ENCODE results near the gene TXNDC2.

The TXNDC2 gene

DNA sequence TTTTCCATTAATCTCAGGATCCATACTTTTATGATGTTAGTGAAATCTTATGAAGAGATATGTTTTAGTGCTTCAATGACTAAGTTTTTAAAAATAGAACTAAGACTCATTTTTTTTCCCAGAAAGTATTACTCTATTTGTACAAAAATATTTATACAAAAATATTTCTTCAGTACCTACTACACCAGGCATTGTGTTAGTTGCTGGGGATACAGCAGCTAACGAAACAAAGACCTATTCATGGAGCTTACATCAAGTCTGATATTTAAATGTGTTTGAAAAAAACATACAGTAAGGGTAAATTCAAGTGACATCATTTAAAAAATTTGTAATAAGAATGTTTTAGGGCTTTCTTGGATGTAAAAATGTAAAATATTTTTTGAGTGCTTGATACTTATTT is 39.6 kb downstream of the TXNDC2 start:
- no peak overlapping the region for H3K9ac ChIP-seq (ENCODE audit: low read depth, low read length, poor library complexity)
- no peak overlapping the region for H2BK5ac ChIP-seq (ENCODE audit: low read length)
- peaks cover 0 to 10% of the 10 kb centered on the region in 2 donors for H3K36me3 ChIP-seq (replicated peaks in 1 of 2; ENCODE audit: control insufficient read depth in 2 of 2, insufficient read depth in 2 of 2, low read length in 2 of 2)
- H3K18ac ChIP-seq (ENCODE audit: low read length): no peak overlapping the region
- no peak overlapping the region for H2BK120ac ChIP-seq (ENCODE audit: low read depth, low read length)
- no peak overlapping the region for H3K4me2 ChIP-seq (ENCODE audit: insufficient read depth, low read length, poor library complexity, severe bottlenecking)
- H3K27me3 ChIP-seq (ENCODE audit: control insufficient read depth in 3 of 3, insufficient read depth in 3 of 3, low read depth in 1 of 3, low read length in 3 of 3): no peaks in the 10 kb centered on the region
- no CpG with 5 or more reads among the region's 1 CpG for WGBS, 2 donors (ENCODE audit: extremely low coverage in 2 of 2, insufficient read length in 2 of 2, insufficient replicate concordance in 1 of 2)
- no peaks in the 10 kb centered on the region for H3K79me1 ChIP-seq (ENCODE audit: low read depth, low read length)
- H4K91ac ChIP-seq (ENCODE audit: low read depth, low read length, poor library complexity): no peak overlapping the region
- no peak overlapping the region for H3K14ac ChIP-seq (ENCODE audit: low read length)
- H3K4me1 ChIP-seq (ENCODE audit: control insufficient read depth in 2 of 2, insufficient read depth in 1 of 2, low read depth in 1 of 2, low read length in 2 of 2): peaks cover 3 to 9% of the 10 kb centered on the region in 2 donors
- no peak overlapping the region for H3K4me3 ChIP-seq (ENCODE audit: low read length in 2 of 2)
- no peak overlapping the region for H3K23ac ChIP-seq (ENCODE audit: low read depth, low read length, poor library complexity)
- no peak overlapping the region for H2AFZ ChIP-seq (ENCODE audit: low read length)
- no peak overlapping the region for H2BK15ac ChIP-seq (ENCODE audit: low read length)
- H2AK5ac ChIP-seq (ENCODE audit: low read depth, low read length): no peak overlapping the region
- H3K27ac ChIP-seq (replicated peaks; ENCODE audit: low read length): no peak overlapping the region
- no peaks in the 10 kb centered on the region for H3K9me3 ChIP-seq (replicated peaks in 1 of 2; ENCODE audit: control insufficient read depth in 2 of 2, insufficient read depth in 1 of 2, low read depth in 1 of 2, low read length in 2 of 2)
- DNase-seq (ENCODE audit: low spot score): no peak
- H2BK12ac ChIP-seq (ENCODE audit: low read length): no peak overlapping the region
- H4K8ac ChIP-seq (ENCODE audit: low read depth, low read length): no peak overlapping the region
- H3K4ac ChIP-seq (ENCODE audit: low read length): no peak overlapping the region

DNA sequence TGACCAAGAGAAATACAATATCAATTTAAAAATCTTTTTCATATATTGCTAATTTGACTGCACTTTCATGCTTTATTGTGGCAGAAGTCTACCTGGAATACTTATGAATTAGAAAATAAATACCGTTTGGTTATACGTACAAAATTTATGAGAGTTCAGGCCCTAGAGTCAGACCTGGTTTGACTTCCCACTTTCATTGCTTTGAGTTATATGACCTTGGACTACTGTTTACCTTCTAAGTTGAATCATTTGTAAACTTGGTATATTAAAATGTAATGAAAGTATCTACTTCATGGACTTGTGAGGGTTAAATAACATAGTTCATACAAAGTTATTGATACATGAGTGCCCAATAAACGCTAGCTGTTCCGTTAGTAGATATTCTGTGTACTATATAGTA is 40.0 kb downstream of the TXNDC2 start:
- no peak overlapping the region for H3K4me2 ChIP-seq (ENCODE audit: insufficient read depth, low read length, poor library complexity, severe bottlenecking)
- no peak overlapping the region for H3K23ac ChIP-seq (ENCODE audit: low read depth, low read length, poor library complexity)
- no peak overlapping the region for H3K4ac ChIP-seq (ENCODE audit: low read length)
- peaks cover 3 to 9% of the 10 kb centered on the region in 2 donors for H3K4me1 ChIP-seq (ENCODE audit: control insufficient read depth in 2 of 2, insufficient read depth in 1 of 2, low read depth in 1 of 2, low read length in 2 of 2)
- peaks cover 0 to 10% of the 10 kb centered on the region in 2 donors for H3K36me3 ChIP-seq (replicated peaks in 1 of 2; ENCODE audit: control insufficient read depth in 2 of 2, insufficient read depth in 2 of 2, low read length in 2 of 2)
- no peak overlapping the region for H2AFZ ChIP-seq (ENCODE audit: low read length)
- no peak overlapping the region for H2BK12ac ChIP-seq (ENCODE audit: low read length)
- no peak overlapping the region for H2BK15ac ChIP-seq (ENCODE audit: low read length)
- no peaks in the 10 kb centered on the region for H3K9me3 ChIP-seq (replicated peaks in 1 of 2; ENCODE audit: control insufficient read depth in 2 of 2, insufficient read depth in 1 of 2, low read depth in 1 of 2, low read length in 2 of 2)
- H2BK5ac ChIP-seq (ENCODE audit: low read length): no peak overlapping the region
- H3K27me3 ChIP-seq (ENCODE audit: control insufficient read depth in 3 of 3, insufficient read depth in 3 of 3, low read depth in 1 of 3, low read length in 3 of 3): no peaks in the 10 kb centered on the region
- no peak overlapping the region for H4K91ac ChIP-seq (ENCODE audit: low read depth, low read length, poor library complexity)
- H3K27ac ChIP-seq (replicated peaks; ENCODE audit: low read length): no peak overlapping the region
- H3K79me1 ChIP-seq (ENCODE audit: low read depth, low read length): no peaks in the 10 kb centered on the region
- no peak overlapping the region for H3K18ac ChIP-seq (ENCODE audit: low read length)
- no peak for DNase-seq (ENCODE audit: low spot score)
- H2BK120ac ChIP-seq (ENCODE audit: low read depth, low read length): no peak overlapping the region
- no peak overlapping the region for H3K4me3 ChIP-seq (ENCODE audit: low read length in 2 of 2)
- WGBS, 2 donors (ENCODE audit: extremely low coverage in 2 of 2, insufficient read length in 2 of 2, insufficient replicate concordance in 1 of 2): no CpG with 5 or more reads among the region's 4 CpGs
- no peak overlapping the region for H2AK5ac ChIP-seq (ENCODE audit: low read depth, low read length)
- no peak overlapping the region for H4K8ac ChIP-seq (ENCODE audit: low read depth, low read length)
- no peak overlapping the region for H3K14ac ChIP-seq (ENCODE audit: low read length)
- H3K9ac ChIP-seq (ENCODE audit: low read depth, low read length, poor library complexity): no peak overlapping the region

DNA sequence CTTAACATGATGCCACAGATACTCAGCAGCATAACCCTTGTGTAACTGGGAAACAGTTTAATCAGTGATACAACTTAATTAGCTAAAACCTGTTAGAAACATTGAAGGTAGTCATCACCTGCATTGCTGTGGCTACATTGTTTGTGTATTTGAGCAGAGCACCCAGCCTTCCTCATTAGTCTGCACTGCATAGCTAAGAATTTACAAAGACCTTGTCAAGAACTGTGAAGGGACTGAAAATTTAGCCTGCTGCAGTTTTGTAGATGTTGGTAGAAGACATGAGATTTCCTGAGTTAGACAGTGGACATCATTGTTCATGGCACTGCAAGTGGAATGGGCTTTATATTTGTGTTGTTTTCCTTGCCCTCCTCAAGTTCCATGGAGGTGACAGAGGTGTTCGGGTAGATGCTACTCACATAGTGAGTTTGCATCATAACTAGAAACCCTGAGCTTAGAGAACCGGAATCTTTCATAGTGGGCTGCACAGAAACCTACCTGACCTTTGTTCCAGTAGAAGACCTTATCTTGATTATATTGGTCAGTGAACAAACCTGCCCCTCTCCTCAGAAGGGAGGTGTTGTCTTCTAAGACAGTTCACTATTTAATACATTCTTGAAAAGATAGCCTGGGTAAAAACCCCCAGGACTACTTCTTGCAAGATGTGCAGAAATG is 40.6 kb downstream of the TXNDC2 start:
- Histone ChIP-seq H3K4ac (ENCODE audit: low read length) (no peak overlapping the region), H3K14ac (ENCODE audit: low read length) (no peak overlapping the region), H3K23ac (ENCODE audit: low read depth, low read length, poor library complexity) (no peak overlapping the region), H3K27me3 (ENCODE audit: control insufficient read depth in 3 of 3, insufficient read depth in 3 of 3, low read depth in 1 of 3, low read length in 3 of 3) (no peaks in the 10 kb centered on the region), H4K91ac (ENCODE audit: low read depth, low read length, poor library complexity) (no peak overlapping the region), H3K9ac (ENCODE audit: low read depth, low read length, poor library complexity) (no peak overlapping the region), H2BK15ac (ENCODE audit: low read length) (no peak overlapping the region), H3K18ac (ENCODE audit: low read length) (no peak overlapping the region), H2BK5ac (ENCODE audit: low read length) (no peak overlapping the region), H3K27ac (replicated peaks; ENCODE audit: low read length) (no peak overlapping the region), H3K4me2 (ENCODE audit: insufficient read depth, low read length, poor library complexity, severe bottlenecking) (no peak overlapping the region), H2AFZ (ENCODE audit: low read length) (no peak overlapping the region), H2AK5ac (ENCODE audit: low read depth, low read length) (no peak overlapping the region), H2BK120ac (ENCODE audit: low read depth, low read length) (no peak overlapping the region), H3K4me3 (ENCODE audit: low read length in 2 of 2) (no peak overlapping the region), H4K8ac (ENCODE audit: low read depth, low read length) (no peak overlapping the region), H3K79me1 (ENCODE audit: low read depth, low read length) (no peaks in the 10 kb centered on the region), H3K36me3 (replicated peaks in 1 of 2; ENCODE audit: control insufficient read depth in 2 of 2, insufficient read depth in 2 of 2, low read length in 2 of 2) (peaks cover 0 to 10% of the 10 kb centered on the region in 2 donors), H3K9me3 (replicated peaks in 1 of 2; ENCODE audit: control insufficient read depth in 2 of 2, insufficient read depth in 1 of 2, low read depth in 1 of 2, low read length in 2 of 2) (no peaks in the 10 kb centered on the region), H3K4me1 (ENCODE audit: control insufficient read depth in 2 of 2, insufficient read depth in 1 of 2, low read depth in 1 of 2, low read length in 2 of 2) (peaks cover 3 to 9% of the 10 kb centered on the region in 2 donors), H2BK12ac (ENCODE audit: low read length) (no peak overlapping the region)
- no CpG with 5 or more reads among the region's 2 CpGs for WGBS, 2 donors (ENCODE audit: extremely low coverage in 2 of 2, insufficient read length in 2 of 2, insufficient replicate concordance in 1 of 2)
- DNase-seq (ENCODE audit: low spot score): no peak

DNA sequence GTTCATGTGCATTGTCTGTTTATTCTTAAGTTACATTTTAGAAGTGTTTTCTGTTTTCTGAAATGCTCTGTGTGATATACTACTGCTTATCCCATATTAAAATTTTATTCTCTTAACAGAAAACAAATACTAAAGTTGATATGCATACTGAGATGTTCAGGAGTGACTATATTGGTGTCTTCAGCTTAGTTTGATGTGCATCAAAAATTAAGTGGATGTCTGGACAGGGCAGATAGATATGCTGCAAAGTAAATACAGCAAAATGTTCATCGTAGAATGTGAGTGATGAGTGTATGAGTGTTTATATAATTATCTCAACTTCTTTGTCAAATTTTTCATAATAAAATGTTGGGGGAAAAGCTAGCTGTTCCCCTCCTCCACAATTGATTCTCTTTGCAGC is 41.2 kb downstream of the TXNDC2 start:
- no peak overlapping the region for H3K9ac ChIP-seq (ENCODE audit: low read depth, low read length, poor library complexity)
- no peak overlapping the region for H2AK5ac ChIP-seq (ENCODE audit: low read depth, low read length)
- H3K4me3 ChIP-seq (ENCODE audit: low read length in 2 of 2): no peak overlapping the region
- H3K4me1 ChIP-seq (ENCODE audit: control insufficient read depth in 2 of 2, insufficient read depth in 1 of 2, low read depth in 1 of 2, low read length in 2 of 2): peaks cover 3 to 9% of the 10 kb centered on the region in 2 donors
- no peaks in the 10 kb centered on the region for H3K9me3 ChIP-seq (replicated peaks in 1 of 2; ENCODE audit: control insufficient read depth in 2 of 2, insufficient read depth in 1 of 2, low read depth in 1 of 2, low read length in 2 of 2)
- H3K4me2 ChIP-seq (ENCODE audit: insufficient read depth, low read length, poor library complexity, severe bottlenecking): no peak overlapping the region
- no peak overlapping the region for H4K91ac ChIP-seq (ENCODE audit: low read depth, low read length, poor library complexity)
- H2BK12ac ChIP-seq (ENCODE audit: low read length): no peak overlapping the region
- H3K27me3 ChIP-seq (ENCODE audit: control insufficient read depth in 3 of 3, insufficient read depth in 3 of 3, low read depth in 1 of 3, low read length in 3 of 3): no peaks in the 10 kb centered on the region
- H3K36me3 ChIP-seq (replicated peaks in 1 of 2; ENCODE audit: control insufficient read depth in 2 of 2, insufficient read depth in 2 of 2, low read length in 2 of 2): peaks cover 0 to 13% of the 10 kb centered on the region in 2 donors
- H3K4ac ChIP-seq (ENCODE audit: low read length): no peak overlapping the region
- H3K27ac ChIP-seq (replicated peaks; ENCODE audit: low read length): no peak overlapping the region
- no peak overlapping the region for H3K14ac ChIP-seq (ENCODE audit: low read length)
- H4K8ac ChIP-seq (ENCODE audit: low read depth, low read length): no peak overlapping the region
- WGBS, 2 donors (ENCODE audit: extremely low coverage in 2 of 2, insufficient read length in 2 of 2, insufficient replicate concordance in 1 of 2): no CpG with 5 or more reads among the region's 1 CpG
- H2BK120ac ChIP-seq (ENCODE audit: low read depth, low read length): no peak overlapping the region
- H2BK15ac ChIP-seq (ENCODE audit: low read length): no peak overlapping the region
- no peak for DNase-seq (ENCODE audit: low spot score)
- no peak overlapping the region for H3K18ac ChIP-seq (ENCODE audit: low read length)
- H3K23ac ChIP-seq (ENCODE audit: low read depth, low read length, poor library complexity): no peak overlapping the region
- H3K79me1 ChIP-seq (ENCODE audit: low read depth, low read length): no peaks in the 10 kb centered on the region
- H2BK5ac ChIP-seq (ENCODE audit: low read length): no peak overlapping the region
- H2AFZ ChIP-seq (ENCODE audit: low read length): no peak overlapping the region

Measured in neuronal stem cell (in vitro differentiated cells).